Glutamatergic neuron (in vitro differentiated cells): Measurements from ENCODE around the gene SCN8A. TPM values are rescaled to one million over a fixed set of nuclear protein-coding genes. Genes with fewer than 3 reads are reported as not detected.

ENCODE experiments used
- DNase-seq: peaks from one replicate; pipeline ENCODE4 v3.0.0; 2022
- H3K27ac Mint-ChIP-seq: one replicate; pipeline ENCODE4 v1.8.0; 2020; ENCODE audit warnings: mild to moderate bottlenecking, mixed read lengths, inconsistent platforms; ENCODE audit not compliant: unreplicated experiment
- H3K27me3 Mint-ChIP-seq: one replicate; pipeline ENCODE4 v1.8.0; 2020; ENCODE audit warnings: mild to moderate bottlenecking, moderate library complexity, mixed read lengths, inconsistent platforms; ENCODE audit not compliant: unreplicated experiment
- H3K36me3 Mint-ChIP-seq: one replicate; pipeline ENCODE4 v1.8.0; 2020; ENCODE audit warnings: mild to moderate bottlenecking, mixed read lengths, inconsistent platforms; ENCODE audit not compliant: unreplicated experiment
- H3K4me1 Mint-ChIP-seq: one replicate; pipeline ENCODE4 v1.8.0; 2020; ENCODE audit warnings: mild to moderate bottlenecking, low read depth, mixed read lengths, inconsistent platforms; ENCODE audit not compliant: unreplicated experiment
- H3K4me3 Mint-ChIP-seq: one replicate; pipeline ENCODE4 v1.8.0; 2020; ENCODE audit warnings: mild to moderate bottlenecking, mixed read lengths, inconsistent platforms; ENCODE audit not compliant: unreplicated experiment
- H3K9me3 Mint-ChIP-seq: one replicate; pipeline ENCODE4 v1.8.0; 2020; ENCODE audit warnings: mild to moderate bottlenecking, moderate library complexity, mixed read lengths, inconsistent platforms; ENCODE audit not compliant: unreplicated experiment
- CTCF ChIP-seq: fragments of 200-600 bp; sonication (generic); IDR thresholded peaks from one replicate; pipeline ENCODE4 v1.5.0; 2021; ENCODE audit not compliant: partially characterized antibody, unreplicated experiment
- total RNA-seq: library from RNA; stranded (reverse); fragmentation: NEBNext Ultra II Directional; extraction: Animal tissue kit (Norgen Biotek cat#: 25700); gene quantifications from one replicate; pipeline ENCODE4 v1.2.1, GENCODE V29; 2021; ENCODE audit not compliant: unreplicated experiment

Gene SCN8A
- total RNA-seq, 1 donor from 2014 or later, result 47.6 TPM

GRCh38 chr12:51579321-51579850 lies 11.6 kb upstream of the SCN8A start:
- H3K27ac Mint-ChIP-seq, result no peak overlapping the region
- no peak for TF ChIP-seq CTCF
- DNase-seq, result no peak
- H3K27me3 Mint-ChIP-seq, result no peaks in the 10 kb centered on the region
- no peaks in the 10 kb centered on the region for H3K9me3 Mint-ChIP-seq
- H3K4me1 Mint-ChIP-seq, result no peaks in the 10 kb centered on the region
- no peak overlapping the region for H3K4me3 Mint-ChIP-seq
- H3K36me3 Mint-ChIP-seq, result peaks cover 25% of the 10 kb centered on the region

GRCh38 chr12:51589060-51589459 lies 2.0 kb upstream of the SCN8A start:
- Mint-ChIP-seq H3K9me3 (peaks cover 8% of the 10 kb centered on the region), H3K4me1 (peaks cover 14% of the 10 kb centered on the region), H3K27me3 (peaks cover 9% of the 10 kb centered on the region), H3K36me3 (peaks cover 8% of the 10 kb centered on the region), H3K4me3 (no peak overlapping the region), H3K27ac (no peak overlapping the region)
- no peak for TF ChIP-seq CTCF
- no peak for DNase-seq

- Mint-ChIP-seq H3K27ac (peak overlapping the region; percentile 81), H3K36me3 (peaks cover 8% of the 10 kb centered on the region), H3K9me3 (peaks cover 8% of the 10 kb centered on the region), H3K4me1 (peaks cover 17% of the 10 kb centered on the region), H3K27me3 (peaks cover 9% of the 10 kb centered on the region), H3K4me3 (peak overlapping the region; percentile 90)
- DNase-seq, result no peak
- TF ChIP-seq CTCF, result no peak
These were observed 1.4 kb upstream of the SCN8A start for GRCh38 chr12:51589557-51590176.

GRCh38 chr12:51590347-51591015 lies 552 bp upstream of the SCN8A start:
- Mint-ChIP-seq H3K4me1 (peaks cover 22% of the 10 kb centered on the region), H3K36me3 (peaks cover 8% of the 10 kb centered on the region), H3K9me3 (peaks cover 8% of the 10 kb centered on the region), H3K27me3 (peaks cover 9% of the 10 kb centered on the region), H3K4me3 (peak overlapping the region; percentile 90), H3K27ac (peak overlapping the region; percentile 81)
- peak; percentile 93 for DNase-seq
- TF ChIP-seq CTCF, result peak; percentile 61
